Measurements from ENCODE around the gene PRMT2.
"Not testable (repeated sequence)": the region's sequence is repeated elsewhere in the genome, so short reads cannot be mapped to it uniquely, and the experiment has no call there.

Gene PRMT2

GRCh38 chr21:46646541-46647154, 11.2 kb downstream of the PRMT2 start:
- DNase-seq = no peak

GRCh38 chr21:46648539-46648938, 13.1 kb downstream of the PRMT2 start:
- DNase-seq = no peak

GRCh38 chr21:46649356-46649755, 13.9 kb downstream of the PRMT2 start:
- no peak for DNase-seq

GRCh38 chr21:46650476-46651098, 15.1 kb downstream of the PRMT2 start:
- no peak for DNase-seq

GRCh38 chr21:46651121-46651520, 15.6 kb downstream of the PRMT2 start:
- no peak for DNase-seq

- DNase-seq = no peak
Observed at GRCh38 chr21:46655230-46655629, 19.8 kb downstream of the PRMT2 start.

GRCh38 chr21:46656820-46657219, 21.3 kb downstream of the PRMT2 start:
- no peak for DNase-seq

GRCh38 chr21:46660505-46660904, 25.0 kb downstream of the PRMT2 start:
- no peak for DNase-seq

GRCh38 chr21:46661211-46661625, 25.7 kb downstream of the PRMT2 start:
- DNase-seq = peak; percentile 54

- DNase-seq = no peak
Observed at GRCh38 chr21:46661642-46662366, 26.3 kb downstream of the PRMT2 start.

- no peak for DNase-seq
Observed at GRCh38 chr21:46662367-46662654, 26.8 kb downstream of the PRMT2 start.

GRCh38 chr21:46662765-46663500, 27.5 kb downstream of the PRMT2 start:
- no peak for DNase-seq

- no peak for DNase-seq
Observed at GRCh38 chr21:46663754-46664153, 28.3 kb downstream of the PRMT2 start.

- DNase-seq = no peak
Observed at GRCh38 chr21:46664316-46664995, 29.0 kb downstream of the PRMT2 start.

GRCh38 chr21:46665566-46665965, 30.1 kb downstream of the PRMT2 start:
- DNase-seq = no peak

- DNase-seq = no peak
Observed at GRCh38 chr21:46666941-46667740, 31.7 kb downstream of the PRMT2 start.

- no peak for DNase-seq
Observed at GRCh38 chr21:46667741-46668380, 32.4 kb downstream of the PRMT2 start.

GRCh38 chr21:46668381-46668780, 32.9 kb downstream of the PRMT2 start:
- no peak for DNase-seq

- DNase-seq = not testable (repeated sequence)
Observed at GRCh38 chr21:46668904-46669303, 33.4 kb downstream of the PRMT2 start.

- DNase-seq = no peak
Observed at GRCh38 chr21:46674430-46675007, 39.0 kb downstream of the PRMT2 start.

- DNase-seq = no peak
Observed at GRCh38 chr21:46675595-46676280, 40.3 kb downstream of the PRMT2 start.

Data from CD4-positive, alpha-beta T cell treated with Interleukin-12 subunit alpha and Interleukin-12 subunit beta, for 1 hour (primary cell).